Activated CD8-positive, alpha-beta memory T cell treated with anti-CD3 and anti-CD28 coated beads for 24 hours (primary cell): ENCODE data around the gene FMNL2.
"Not testable (repeated sequence)": the region's sequence is repeated elsewhere in the genome, so short reads cannot be mapped to it uniquely, and the experiment has no call there.

Source experiments
- DNase-seq: peaks from one replicate; pipeline ENCODE4 v3.0.0-alpha.2; 2020

FMNL2 gene

DNA sequence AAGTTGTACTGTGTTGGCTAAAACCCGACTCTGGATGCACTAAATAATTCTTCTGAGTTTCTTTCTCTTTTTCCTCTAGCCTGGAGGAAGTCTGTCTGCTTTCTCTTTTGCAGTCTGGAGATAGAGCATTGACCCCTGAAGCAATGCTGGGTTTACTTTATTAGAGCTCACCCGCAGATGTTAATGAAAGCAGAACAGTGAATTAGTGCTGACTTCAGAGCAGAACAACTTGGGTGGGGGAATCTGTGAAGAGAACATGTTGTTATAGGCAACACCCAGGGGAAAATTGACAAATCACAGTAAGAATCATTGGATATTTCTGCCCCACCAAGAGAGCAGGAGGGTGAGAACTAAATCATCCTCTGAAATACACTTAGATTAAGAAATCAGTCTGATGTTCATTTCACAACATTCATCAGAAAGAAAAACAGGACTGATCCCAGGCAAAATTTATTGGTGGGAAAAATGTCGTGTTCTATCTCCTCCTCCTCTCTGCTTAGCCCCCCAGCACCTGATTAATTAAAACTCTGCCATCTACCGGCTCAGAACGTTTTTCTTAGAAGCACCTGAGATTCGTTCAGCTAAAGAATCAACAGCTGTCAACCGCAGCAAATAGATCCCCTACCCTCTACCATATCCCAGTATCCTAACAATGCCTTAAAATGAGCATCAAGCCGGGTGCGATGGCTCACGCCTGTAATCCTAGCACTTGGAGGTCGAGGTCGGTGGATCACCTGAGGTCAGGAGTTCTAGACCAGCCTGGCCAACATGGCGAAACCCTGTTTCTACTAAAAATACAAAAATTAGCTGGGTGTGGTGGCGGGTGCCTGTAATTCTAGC lies 165.1 kb downstream of the FMNL2 start:
- DNase-seq = no peak

DNA sequence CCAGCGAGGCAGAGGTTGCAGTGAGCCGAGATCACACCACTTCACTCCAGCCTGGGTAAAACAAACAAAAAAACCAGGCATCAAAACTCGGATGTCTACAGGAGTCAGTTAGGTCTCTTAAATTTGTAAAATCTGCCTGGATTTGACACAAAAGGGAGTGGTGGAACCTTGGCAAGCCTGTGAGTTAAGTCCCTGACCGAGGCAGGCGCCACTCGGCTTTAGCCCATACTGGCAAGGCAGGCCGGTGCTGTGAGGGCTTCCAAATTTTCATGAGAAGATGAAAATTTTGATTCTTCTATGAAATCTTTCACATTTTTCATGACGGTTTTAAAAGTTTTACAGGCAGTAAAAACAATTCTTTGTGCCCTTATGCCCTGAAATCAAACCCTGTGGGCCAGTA lies 165.8 kb downstream of the FMNL2 start:
- no peak for DNase-seq

DNA sequence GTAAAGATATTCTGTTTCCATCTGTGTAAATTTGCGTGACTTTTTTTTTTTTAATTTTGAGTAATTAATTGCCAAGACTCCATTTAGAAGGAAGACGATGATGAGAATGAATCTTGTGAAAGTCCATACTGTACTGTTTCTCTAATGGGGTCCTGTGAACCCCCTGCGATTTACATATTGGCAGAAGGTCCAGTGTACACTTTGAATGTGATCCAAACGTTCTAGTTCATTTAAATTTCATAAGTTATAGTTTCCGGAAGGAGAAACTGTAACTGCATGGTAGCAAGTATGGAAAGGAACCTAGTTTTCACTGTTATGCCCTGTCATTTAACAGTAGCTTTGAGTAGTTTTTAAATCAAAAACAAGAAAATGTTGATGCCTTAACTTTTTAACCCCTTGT lies 166.7 kb downstream of the FMNL2 start:
- DNase-seq = no peak

DNA sequence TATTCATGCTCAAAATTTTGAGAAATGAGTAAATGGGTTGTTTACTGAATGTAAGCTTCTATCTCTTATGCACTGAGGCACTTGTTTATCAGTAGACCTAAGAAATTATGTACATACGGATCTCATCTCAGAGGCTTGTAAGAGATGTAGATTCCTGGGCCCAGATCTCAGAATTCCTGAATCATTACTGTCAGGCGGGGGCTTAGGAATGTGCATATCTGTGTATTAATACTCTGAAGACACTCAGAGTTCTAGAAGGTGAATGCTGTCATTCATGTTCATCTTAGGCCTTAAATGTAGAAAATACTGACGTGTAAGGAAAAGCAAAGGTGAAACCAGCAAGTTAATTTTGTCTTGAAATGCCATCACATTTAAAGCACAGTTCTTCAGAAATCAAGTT lies 169.6 kb downstream of the FMNL2 start:
- DNase-seq = no peak

DNA sequence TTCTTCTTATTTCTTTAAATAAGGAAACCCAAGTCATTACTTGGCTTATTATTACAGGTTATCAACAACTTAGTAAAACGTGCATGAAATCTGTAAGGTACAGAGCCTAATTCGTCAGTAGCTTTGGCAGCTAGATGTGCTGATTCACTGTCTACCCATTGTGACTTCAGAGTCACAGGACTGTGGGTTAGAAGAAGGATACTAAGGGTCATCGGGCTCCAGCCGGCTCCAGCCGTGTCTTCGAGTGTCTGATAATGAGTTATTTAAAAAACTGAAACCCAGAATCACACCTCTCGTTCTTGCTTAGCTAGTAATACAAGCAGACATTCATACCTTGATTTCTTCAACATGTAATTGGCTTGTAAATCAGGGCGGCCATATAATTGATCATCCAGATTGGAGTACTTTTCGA lies 170.5 kb downstream of the FMNL2 start:
- no peak for DNase-seq

DNA sequence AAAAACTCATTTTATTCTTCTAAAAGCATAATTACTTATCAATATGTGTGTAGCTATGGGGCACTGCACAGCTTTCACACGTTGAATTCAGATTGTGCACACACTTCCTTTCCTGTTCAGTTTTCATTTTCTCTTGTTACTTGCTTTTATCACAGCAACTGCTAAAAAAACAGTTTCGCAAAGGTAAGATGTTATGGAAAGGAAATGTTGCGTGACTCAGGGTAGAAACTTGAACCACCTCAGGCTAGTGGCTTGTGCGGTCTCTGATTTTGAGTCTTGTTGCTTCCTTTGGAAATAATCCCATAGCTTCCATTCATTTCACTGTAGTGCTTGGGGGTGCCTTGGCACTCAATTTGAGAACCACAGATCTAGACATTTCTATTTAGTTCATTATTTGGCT lies 171.9 kb downstream of the FMNL2 start:
- no peak for DNase-seq

DNA sequence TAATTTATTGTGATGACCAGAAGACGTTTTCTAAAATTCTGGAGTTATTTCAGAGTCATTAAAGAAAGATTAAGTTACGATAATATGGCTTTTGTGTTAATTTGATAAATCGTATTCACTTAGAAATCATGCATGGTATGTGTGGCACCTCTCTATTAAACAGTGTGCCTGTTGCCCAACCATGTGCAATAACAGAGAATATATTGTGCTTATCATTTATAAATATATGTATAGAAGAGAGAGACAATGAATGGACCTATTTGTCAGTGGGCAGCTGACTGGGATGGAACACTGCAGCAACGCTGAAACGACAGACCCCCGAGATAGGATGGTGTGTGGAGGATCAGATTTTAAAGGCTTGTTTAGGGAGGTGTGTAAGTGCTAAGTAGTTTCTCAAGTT lies 172.9 kb downstream of the FMNL2 start:
- DNase-seq = no peak

DNA sequence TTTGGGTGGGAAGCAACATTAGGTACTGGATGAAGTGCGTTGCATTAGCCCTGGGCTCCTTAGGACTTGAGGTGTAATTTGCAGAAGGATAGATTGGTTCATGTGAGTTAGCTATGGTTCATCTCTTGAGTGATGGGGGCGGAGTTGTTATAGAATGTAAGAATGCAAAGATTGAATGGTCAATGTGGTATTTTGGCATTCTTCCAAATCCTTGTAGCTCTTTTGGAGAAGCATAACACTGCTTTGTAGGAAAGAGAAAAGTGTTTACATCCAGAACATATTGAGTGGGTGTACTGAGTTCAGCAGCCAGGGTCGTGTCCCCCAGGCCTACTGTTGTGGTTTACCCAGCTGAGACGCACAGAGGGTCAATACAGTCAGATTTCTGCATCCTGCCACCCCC lies 173.5 kb downstream of the FMNL2 start:
- no peak for DNase-seq

DNA sequence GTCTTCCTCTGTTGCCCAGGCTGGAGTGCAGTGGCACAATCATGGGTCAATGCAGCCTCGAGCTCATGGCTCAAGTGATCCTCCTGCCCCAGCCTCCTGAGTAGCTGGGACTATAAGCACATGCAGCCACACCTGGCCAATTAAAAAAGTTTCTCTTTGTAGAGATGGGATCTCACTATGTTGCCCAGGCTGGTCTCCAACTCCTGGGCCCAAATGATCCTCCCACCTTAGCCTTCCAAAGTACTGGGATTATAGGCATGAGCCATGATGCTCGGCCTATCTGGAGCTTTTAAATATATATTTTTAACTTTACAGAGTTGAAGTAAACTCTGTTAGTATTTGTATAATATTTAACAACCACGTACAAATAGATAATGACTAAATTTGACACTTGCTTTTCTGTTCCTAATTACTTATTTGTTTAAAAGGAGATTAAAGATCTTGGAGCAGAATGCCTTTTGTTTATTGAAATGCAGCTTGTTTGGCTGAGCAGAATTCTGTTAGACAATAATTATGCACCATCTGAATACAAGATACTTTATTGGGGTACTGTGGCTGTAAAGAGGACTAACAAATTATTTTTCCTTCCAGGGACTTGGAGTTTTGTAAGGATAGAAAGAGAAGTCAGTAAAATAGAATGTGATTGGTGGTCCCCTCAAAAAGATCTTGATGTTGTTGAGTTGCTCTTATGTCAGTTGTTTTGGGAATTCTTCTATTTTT lies 175.0 kb downstream of the FMNL2 start:
- DNase-seq = no peak

DNA sequence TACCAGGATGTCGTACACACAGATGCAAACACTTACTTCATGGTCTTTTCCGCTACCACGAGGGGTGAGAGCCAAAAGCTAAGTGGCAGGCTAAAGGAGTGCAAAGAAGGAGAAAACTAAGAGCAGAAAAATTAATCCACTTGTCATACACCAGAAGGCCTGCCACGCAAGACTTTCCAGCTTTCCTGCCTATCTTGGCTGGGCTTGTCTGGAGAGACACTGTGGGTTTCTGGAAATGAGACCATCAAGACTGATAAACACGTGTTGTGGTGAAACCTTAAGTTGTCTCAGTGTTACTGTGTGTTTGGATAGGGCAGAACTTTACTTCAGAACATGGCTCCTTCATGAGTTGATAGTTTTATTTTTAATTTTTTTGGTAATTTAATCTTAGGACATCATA lies 175.6 kb downstream of the FMNL2 start:
- no peak for DNase-seq

DNA sequence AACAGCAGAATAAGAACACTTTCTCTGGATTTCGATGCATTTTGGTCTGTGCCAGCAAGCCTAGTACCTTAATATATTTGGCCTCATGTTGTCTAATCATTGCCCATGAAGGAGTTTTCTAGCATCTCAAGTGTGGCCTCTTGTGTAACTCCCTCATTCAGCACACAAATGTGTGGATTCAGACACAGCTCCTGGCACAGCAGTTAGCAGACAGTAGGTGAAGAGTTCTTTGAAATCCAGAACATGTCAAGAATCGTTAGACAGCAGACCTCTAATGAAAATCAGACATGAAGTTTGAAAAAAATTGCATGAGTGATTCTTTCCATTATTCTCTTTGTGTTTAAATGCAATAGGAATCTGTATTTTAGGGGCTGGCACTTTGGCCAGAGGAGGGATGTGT lies 177.0 kb downstream of the FMNL2 start:
- DNase-seq = no peak

DNA sequence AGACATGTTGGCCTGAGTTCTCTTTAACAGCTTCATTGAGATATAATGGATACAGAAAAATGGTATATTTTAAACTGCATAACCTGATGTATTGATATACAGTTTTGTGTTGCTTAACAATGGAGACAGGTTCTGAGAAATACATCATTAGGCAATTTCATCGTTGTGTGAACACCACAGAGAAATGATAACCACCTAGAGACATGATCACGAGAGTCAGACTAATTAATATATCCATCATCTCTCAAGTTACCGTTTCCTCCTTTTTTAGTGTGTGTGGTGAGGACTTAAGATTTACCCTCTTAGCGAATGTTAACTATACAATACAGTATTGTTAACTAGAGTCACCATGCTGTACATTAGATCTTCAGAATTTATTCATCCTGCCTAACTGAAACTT lies 178.1 kb downstream of the FMNL2 start:
- no peak for DNase-seq

DNA sequence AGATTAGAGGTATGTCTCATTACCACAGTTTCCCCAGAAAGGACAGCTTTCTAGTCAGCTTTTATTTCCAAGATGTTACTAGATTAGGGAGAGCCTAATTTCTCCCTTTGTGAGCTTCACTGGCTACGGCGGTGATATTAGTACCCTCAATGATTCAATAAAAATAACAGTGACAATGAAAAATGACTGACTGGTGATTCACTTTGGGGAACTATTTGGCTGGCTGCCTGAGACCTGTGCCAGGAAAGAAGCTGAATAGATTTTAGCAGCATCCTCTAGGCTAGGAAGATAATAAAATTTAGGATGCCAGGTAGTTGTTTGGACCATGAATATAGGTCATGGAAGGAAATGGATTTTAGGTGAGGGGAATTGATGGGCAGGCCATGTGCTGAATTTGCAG lies 178.7 kb downstream of the FMNL2 start:
- DNase-seq = no peak

DNA sequence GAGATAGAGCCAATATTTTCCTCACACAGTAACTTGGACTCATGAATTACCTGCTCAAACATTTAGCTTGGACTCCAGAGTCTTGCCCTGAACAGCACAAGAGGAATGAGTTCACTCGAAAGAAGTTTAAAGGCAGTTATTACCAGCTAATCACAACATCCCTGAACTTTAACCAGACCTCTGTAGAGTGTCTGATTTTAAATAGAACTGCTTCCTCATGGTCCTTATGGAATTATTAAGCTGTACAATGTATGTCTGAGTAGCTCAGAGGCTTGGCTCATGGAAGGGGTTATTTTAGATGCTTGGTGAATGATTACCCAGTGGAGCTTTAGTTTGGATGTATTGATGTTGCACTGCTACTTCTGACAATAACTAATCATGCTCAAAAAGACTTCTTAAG lies 183.1 kb downstream of the FMNL2 start:
- no peak for DNase-seq

DNA sequence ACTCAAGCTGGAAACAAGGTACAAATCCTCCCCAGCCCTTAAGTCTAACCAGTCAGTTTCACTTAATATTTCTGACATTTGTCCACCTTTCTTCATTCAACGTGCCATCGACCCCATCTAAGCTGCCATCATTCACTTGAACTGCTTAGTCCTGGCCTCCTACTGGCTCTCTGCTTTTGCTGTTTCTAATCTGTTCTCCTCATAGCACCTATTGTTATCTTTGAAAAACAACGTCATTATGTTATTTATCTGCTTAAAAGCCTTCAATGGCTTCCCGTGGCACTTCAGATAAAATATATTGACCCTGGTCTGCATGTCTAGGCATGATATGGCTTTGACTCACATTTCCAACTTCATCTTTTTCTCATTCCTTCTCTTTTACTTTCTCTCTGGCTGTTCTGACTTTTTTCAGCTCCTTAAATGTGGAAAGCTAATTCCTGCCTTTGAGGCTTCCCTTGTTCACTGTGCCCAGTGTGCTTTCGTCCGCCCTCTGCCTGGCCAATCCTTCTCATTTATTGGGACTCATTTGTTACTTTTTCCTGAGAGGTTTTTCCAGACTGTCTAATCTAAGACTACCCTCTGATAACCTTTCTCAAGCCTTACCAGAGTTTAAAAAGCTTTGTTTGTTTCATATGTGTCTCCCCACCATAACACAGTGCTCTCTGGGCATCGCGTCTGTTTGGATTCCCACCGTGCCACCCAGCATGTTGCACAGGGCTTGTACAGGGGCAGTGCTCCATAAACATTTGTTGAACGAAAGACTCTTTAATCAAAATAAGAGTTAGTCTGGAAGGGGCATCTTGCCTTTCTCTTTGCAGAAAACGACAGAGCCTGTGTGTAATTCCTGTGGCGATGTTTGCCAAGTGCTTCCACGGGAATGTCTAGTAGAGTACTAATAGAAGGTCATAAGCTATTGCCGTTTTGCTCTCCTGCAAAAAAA lies 183.9 kb downstream of the FMNL2 start:
- DNase-seq = no peak

DNA sequence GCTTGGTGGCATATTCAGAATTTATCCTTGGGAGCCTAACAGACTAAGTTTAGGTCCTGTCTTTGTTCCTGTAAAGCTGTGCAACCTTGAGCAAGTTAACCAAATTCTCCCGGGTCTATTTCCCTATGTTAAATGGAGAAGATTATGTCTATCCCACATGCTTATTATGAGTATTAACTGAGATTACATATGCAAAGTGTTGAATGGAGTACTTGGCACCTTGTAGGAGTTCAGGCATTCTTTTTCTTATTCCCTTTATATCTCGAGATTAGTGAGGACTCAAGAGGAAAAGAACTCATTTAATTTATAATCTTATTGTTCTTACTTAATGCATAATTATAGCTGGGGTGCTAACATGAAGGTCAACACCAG lies 184.6 kb downstream of the FMNL2 start:
- DNase-seq = no peak

DNA sequence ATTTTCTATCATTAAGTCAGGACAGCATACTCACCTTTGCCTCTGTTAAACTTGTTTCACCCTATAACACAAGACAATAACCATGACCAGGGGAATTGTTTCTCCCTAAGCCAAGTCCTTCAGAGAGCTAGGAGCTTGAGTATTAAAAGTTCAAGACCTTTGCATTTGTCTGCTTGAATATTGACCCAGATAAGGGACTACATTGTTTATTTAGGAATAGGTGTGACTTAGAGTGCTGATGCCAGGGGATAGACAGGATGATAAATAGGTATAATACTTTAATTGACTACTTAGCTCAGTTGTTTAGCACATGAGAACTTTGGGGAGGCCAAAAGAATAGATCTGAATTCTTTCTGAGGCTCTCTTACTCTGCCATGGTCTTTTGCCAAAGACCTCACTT lies 185.8 kb downstream of the FMNL2 start:
- no peak for DNase-seq

DNA sequence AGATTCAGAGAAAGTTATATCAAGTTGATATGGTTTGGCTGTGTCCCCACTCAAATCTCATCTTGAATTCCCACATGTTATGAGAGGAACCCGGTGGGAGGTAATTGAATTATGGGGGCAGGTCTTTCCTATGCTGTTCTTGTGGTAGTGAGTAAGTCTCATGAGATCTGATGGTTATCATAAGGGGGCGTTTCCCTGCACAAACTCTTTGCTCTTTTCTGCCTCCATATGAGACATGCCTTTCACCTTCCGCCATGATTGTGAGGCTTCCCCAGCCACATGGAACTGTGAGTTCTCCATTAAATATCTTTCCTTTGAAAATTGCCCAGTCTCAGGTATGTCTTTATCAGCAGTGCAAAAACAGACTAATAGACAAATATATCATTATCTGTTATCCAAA lies 187.5 kb downstream of the FMNL2 start:
- DNase-seq = not testable (repeated sequence)

DNA sequence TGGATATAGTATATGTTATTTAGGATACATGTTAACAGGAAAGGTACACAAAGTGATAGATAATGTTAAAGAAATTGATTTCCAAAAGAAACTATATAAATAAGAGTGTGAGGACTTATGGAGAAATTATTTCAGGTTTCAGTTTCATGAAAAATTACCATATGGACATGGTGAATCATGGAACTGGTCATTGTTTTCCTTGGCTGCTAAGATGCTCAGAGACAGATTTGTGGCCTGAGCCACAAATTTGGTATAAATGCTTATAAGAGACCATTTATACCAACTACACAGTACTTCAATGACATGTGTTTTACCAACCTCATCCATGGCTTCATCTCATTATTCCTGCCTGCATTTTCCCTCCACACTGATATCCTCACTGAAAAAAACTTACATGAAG lies 188.1 kb downstream of the FMNL2 start:
- DNase-seq = no peak

DNA sequence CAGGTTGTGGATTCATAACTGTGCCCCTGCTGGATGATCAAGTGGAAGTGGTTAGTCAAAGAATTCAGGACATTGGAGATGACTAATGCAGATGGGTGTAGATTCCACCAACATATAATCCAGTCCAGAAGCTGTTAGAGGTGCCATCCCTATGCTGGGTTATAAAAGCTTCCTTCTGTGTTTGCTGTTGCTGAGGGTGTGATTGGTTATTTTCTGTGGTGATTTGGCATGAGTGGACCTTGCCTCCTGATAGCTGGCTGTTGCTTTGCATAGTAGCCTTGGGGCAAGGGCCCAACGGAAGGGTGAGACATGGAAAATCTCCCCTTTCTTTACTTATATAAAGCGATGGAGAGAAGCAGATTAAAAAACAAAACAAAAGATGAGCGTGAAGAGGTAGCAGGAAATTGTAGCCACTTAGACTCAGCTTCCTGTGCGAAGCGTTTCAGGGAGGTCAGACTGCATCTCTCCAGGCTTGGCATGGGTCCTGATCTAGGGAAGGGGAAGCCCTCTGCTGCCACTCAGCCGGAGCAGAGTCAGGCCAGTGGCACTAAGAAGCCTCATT lies 190.4 kb downstream of the FMNL2 start:
- DNase-seq = no peak

DNA sequence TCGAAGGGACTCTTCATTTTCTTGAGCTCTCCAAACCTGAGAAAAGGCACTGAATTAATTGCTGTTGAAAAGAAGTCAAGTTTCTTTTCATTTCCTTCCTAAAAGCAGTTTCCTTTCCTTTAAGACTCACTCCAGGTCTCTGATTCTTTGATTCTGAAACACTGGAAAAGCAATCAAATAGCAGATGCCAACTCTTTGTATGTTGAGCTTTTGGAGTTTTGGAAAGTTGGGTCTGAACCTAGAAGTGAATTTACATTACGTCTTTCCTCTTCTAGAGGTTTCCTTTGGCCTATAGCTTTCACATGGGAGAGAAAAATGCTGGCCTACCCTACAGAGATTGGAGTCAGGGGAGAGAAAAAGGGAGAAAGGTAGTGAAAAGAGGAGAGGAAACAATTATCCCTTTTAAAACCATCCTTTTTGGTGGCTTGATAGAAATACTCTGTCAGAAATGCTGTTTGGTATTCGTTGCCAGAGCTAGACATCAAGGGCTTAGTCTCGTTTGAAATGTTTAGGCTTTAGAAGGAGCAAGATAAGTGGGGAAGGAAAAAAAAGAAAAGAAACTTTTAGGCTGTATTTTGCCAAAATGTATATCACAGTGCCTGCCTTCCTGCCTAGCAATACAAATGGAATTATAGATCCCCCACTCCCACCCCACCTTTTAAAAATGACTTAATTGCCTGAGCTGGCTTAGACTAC lies 194.6 kb downstream of the FMNL2 start:
- no peak for DNase-seq

DNA sequence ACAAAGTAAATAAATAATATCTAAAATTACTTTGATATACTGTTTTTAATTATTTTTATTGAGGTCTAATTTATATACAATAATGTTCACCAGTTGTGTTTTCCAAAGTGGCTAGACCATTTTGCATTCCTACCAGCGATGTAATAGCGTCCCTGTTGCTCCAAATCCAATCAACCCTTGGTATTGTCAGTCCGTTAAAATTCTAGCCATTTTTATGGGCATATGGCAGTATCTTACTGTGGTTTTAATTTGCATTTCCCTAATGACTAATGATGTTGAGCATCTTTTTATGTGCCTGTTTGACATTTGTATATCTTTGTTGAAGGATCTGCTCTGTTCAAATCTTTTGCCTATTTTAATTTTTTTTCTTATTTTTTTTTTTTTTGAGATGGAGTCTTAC lies 197.3 kb downstream of the FMNL2 start:
- DNase-seq = no peak
